Heart left ventricle (tissue), 13 donors: ENCODE measurements around the gene NLRP13.

Experiments used
- CTCF ChIP-seq, 12 donors: fragments of 200-600 bp; sonication (generic) in 4 of 12; IDR thresholded peaks; one replicate each; pipeline versions ENCODE4 v1.5.0 to v1.8.0; 2018 to 2022; ENCODE audit warnings: antibody characterized with exemption in 12 of 12, mild to moderate bottlenecking in 5 of 12
- POLR2A ChIP-seq, 2 donors: fragments of 450-650 bp; IDR thresholded peaks; one replicate each; pipeline ENCODE4 v1.6.1; 2017; ENCODE audit warnings: antibody characterized with exemption in 2 of 2, mild to moderate bottlenecking in 2 of 2, moderate library complexity in 2 of 2
- donor health status: ischemic (EF 13 %, LVEDD 7.1; RV severe dilation, severe dysfunction).
- donor health status: DM: no; HTN: yes; CAD: no.
- donor health status: DM: no; HTN: no; CAD: no.
- donor health status: ischemic (EF 25% LVEDD 6.9; RV normal size, moderate dysfunction).
- donor health status: ischemic (EF 25% LVEDD 5.7; RV mildly dilated, moderate dysfunction).
- donor health status: ischemic (EF 35%, LVEDD 5.7; RV mildly dilated, moderate dysfunction).
- donor health status: nonischemic (EF 11% LVEDD 7.7; RV severe dilation, severe dysfunction).
- donor health status: DM: yes; HTN: yes; CAD: no.
- donor health status: PGD.
- donor health status: ischemic (EF 29% LVEDD 5.4; RV normal size, mild dysfunction).
- donor health status: nonischemic (EF 23%, LVEDD 6.1; RV moderate dilation, normal function).

- TF ChIP-seq CTCF (IDR thresholded peaks at IDR 0.05) (no peak), POLR2A (IDR thresholded peaks at IDR 0.05) (no peak)
Observed at GRCh38 chr19:55907286-55907685, 24.9 kb downstream of the NLRP13 start.
